ENCODE data around the gene JAZF1.

The JAZF1 gene

GRCh38 chr7:28180364-28181147 is at the start of gene JAZF1:
Gene JAZF1 (minus strand): TSS chr7:28180795.
- DNase-seq (ENCODE audit: low read depth in 2 of 2) = peak; percentile 35 to 43

GRCh38 chr7:28230261-28230660 is 49.7 kb upstream of the JAZF1 start:
- DNase-seq (ENCODE audit: low read depth in 2 of 2) = no peak

- DNase-seq (ENCODE audit: low read depth in 2 of 2) = no peak
These were observed 47.8 kb upstream of the JAZF1 start for GRCh38 chr7:28228396-28228795.

GRCh38 chr7:28226003-28226402 is 45.4 kb upstream of the JAZF1 start:
- DNase-seq (ENCODE audit: low read depth in 2 of 2) = no peak

- no peak for DNase-seq (ENCODE audit: low read depth in 2 of 2)
These were observed 45.0 kb upstream of the JAZF1 start for GRCh38 chr7:28225576-28225975.

GRCh38 chr7:28224675-28225074 is 44.1 kb upstream of the JAZF1 start:
- DNase-seq (ENCODE audit: low read depth in 2 of 2) = no peak

- no peak for DNase-seq (ENCODE audit: low read depth in 2 of 2)
These were observed 43.6 kb upstream of the JAZF1 start for GRCh38 chr7:28224172-28224571.

GRCh38 chr7:28222636-28223035 is 42.0 kb upstream of the JAZF1 start:
- no peak for DNase-seq (ENCODE audit: low read depth in 2 of 2)

- no peak for DNase-seq (ENCODE audit: low read depth in 2 of 2)
These were observed 39.2 kb upstream of the JAZF1 start for GRCh38 chr7:28219793-28220192.

- no peak for DNase-seq (ENCODE audit: low read depth in 2 of 2)
These were observed 36.5 kb upstream of the JAZF1 start for GRCh38 chr7:28217143-28217542.

GRCh38 chr7:28211006-28211405 is 30.4 kb upstream of the JAZF1 start:
- no peak for DNase-seq (ENCODE audit: low read depth in 2 of 2)

- DNase-seq (ENCODE audit: low read depth in 2 of 2) = no peak
These were observed 27.9 kb upstream of the JAZF1 start for GRCh38 chr7:28208506-28208905.

- no peak for DNase-seq (ENCODE audit: low read depth in 2 of 2)
These were observed 27.0 kb upstream of the JAZF1 start for GRCh38 chr7:28207486-28208158.

GRCh38 chr7:28205506-28205905 is 24.9 kb upstream of the JAZF1 start:
- DNase-seq (ENCODE audit: low read depth in 2 of 2) = no peak

GRCh38 chr7:28203508-28204240 is 23.1 kb upstream of the JAZF1 start:
- DNase-seq (ENCODE audit: low read depth in 2 of 2) = no peak

GRCh38 chr7:28202222-28202621 is 21.6 kb upstream of the JAZF1 start:
- no peak for DNase-seq (ENCODE audit: low read depth in 2 of 2)

GRCh38 chr7:28201131-28201530 is 20.5 kb upstream of the JAZF1 start:
- DNase-seq (ENCODE audit: low read depth in 2 of 2) = no peak

- DNase-seq (ENCODE audit: low read depth in 2 of 2) = no peak
These were observed 20.0 kb upstream of the JAZF1 start for GRCh38 chr7:28200598-28200997.

- DNase-seq (ENCODE audit: low read depth in 2 of 2) = no peak
These were observed 18.5 kb upstream of the JAZF1 start for GRCh38 chr7:28199021-28199510.

GRCh38 chr7:28195910-28196620 is 15.5 kb upstream of the JAZF1 start:
- DNase-seq (ENCODE audit: low read depth in 2 of 2) = no peak

- DNase-seq (ENCODE audit: low read depth in 2 of 2) = no peak
These were observed 12.4 kb upstream of the JAZF1 start for GRCh38 chr7:28192786-28193585.

Measured in stimulated activated CD4-positive, alpha-beta T cell treated with anti-CD3 and anti-CD28 coated beads, Interleukin-1b, Interleukin-23, amount 100 ng/mL, for 4 hours (primary cell).